HS-27A (cell line): Measurements from ENCODE around the gene BMP7.

Experiments used
- DNase-seq: peaks from one replicate; pipeline ENCODE4 v3.0.0-alpha.2; 2012; ENCODE audit warnings: low read depth, missing footprints

Gene BMP7

GRCh38 chr20:57225830-57226229 lies 40.6 kb downstream of the BMP7 start:
- DNase-seq = no peak

GRCh38 chr20:57225197-57225733 lies 41.2 kb downstream of the BMP7 start:
- DNase-seq = no peak

- no peak for DNase-seq
Measured at GRCh38 chr20:57224641-57225138, 41.8 kb downstream of the BMP7 start.

DNA sequence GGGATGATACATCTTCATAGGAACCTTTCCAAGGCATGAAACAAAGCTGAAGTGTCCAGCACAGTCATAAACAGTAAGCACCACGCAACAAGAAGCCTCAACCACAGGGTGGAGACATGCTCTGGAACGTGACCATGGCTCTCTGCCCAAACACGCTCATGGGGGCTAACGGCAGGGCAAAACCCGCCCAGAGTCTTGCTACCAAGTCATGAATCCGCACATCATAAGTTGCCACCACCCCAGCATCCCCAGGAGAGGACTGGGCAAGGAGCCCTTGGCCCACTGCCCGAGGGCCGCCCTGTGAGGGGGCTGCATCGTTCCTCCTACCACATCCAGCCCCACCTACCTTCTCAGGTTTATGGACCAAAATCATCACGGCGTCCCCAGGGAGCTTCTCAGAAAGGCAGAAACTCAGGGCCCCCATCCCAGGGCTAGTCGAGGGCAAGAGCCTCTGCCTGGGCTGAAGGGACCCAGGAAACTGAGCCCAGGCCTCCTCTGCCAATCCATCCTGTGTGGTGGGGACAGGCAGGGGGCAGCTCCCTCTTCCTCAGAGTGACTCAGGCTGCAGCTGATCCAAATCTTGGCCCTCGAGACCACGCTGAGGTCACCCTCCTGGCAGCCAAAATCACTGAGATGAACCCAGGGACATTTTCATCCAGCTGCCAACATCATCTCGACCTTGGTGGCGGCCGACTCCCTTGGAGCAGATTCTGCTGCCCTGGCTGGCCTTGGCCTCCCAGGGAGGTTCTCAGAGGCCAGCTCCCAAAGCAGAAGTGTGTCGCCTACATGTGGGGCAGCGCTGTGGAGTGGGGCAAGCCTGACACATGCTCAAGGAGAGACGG lies 42.6 kb downstream of the BMP7 start:
- no peak for DNase-seq

DNA sequence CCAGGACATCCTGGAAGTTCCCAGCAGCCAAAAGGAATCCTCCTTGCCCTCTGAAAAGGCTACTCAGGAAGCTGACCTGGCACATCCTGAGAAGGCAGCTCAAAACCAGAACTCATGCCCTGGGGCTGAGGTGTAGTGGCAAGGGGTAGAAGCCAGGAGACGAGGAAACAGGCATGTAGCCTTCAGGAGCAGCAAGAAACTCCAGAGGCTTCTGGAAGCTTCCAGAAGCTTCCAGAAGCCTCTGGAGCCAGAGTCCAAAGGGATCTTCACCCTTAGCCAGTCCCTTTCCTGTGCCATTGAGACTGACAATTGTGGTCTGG lies 43.9 kb downstream of the BMP7 start:
- DNase-seq = no peak

- DNase-seq = no peak
Measured at GRCh38 chr20:57221916-57222630, 44.4 kb downstream of the BMP7 start.

- no peak for DNase-seq
Measured at GRCh38 chr20:57220337-57221145, 45.9 kb downstream of the BMP7 start.

- no peak for DNase-seq
Measured at GRCh38 chr20:57219071-57219677, 47.3 kb downstream of the BMP7 start.

DNA sequence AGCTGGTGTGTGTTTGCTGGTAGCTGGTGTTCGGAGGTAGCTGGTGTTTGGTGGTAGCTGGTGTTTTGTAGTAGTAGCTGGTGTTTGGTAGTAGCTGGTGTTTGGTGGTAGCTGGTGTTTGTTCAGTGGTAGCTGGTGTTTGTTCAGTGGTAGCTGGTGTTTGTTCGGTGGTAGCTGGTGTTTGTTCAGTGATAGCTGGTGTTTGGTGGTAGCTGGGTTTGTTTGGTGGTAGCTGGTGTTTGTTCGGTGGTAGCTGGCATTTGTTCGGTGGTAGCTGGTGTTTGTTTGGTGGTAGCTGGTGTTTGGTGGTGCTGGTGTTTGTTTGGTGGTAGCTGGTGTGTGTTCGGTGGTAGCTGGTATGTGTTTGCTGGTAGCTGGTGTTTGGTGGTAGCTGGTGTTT lies 48.0 kb downstream of the BMP7 start:
- no peak for DNase-seq

- DNase-seq = no peak
Measured at GRCh38 chr20:57217802-57218201, 48.6 kb downstream of the BMP7 start.

- no peak for DNase-seq
Measured at GRCh38 chr20:57216669-57217068, 49.8 kb downstream of the BMP7 start.

DNA sequence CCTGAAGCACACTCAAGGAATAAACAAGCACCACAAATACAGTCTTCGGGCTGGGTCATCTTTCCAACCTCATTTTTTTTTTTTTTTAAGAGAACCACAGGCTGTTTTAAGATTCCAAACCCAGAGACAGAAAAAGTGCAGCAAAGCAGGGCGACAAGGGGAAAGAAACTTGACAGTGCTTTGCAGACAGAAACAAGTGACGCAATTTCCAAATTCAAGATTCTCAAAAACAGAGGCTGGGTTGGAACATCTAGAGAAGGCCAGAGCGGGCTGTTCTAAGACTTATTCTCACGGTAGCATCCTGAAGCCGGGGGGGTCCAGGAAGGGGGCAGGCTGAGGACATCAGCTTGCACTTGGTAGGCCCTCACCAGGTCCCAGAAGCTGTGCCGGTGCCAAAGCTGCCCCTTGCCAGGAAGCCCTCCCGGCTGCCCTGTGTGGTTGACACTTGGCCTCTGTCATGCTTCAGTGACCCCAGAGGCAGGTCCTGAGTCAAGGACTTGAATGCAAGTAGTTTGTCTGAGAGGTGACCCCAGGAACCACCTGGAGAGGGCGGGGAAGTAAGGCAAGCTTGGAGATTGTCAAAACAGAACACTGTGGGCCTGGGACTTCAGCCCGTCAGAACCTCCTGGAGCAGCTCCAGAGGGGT lies 50.5 kb downstream of the BMP7 start:
- DNase-seq = no peak

DNA sequence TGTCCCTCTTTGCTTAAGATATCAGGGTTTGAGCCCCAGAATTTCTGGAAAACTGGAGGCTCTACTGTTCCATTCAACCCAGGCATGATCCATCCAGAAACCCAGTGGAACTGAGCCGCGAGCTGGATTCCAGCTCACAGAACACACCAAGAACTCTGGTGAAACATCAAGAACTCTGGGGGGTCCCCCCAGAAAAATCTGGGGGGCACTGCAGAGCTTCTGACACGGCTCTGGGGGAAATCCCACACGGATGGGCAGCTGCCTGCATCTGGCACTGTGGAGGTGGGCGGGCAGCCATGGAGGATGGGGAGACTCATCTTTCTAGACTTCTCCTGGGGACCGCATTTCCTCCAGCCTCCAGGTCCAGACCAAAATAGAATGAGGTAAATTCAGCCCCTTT lies 51.0 kb downstream of the BMP7 start:
- DNase-seq = no peak

DNA sequence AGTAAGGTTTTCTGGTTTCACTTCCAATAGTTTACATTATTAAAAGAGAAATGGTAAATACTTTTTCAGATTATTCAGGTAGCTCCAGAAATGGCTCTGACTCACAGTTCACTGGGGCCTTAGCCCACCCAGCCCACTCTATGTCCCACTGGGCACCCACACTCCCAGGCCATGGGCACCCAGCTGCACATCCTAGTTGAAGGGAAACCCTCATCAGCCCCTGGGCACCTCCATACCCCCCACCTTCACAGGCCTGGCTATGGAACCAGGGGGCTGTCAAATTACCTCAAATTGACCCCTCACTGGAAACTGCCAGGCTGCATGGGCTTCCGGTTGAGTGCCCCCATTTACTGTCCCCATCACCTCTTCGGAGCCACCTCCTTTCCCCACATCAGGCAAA lies 51.5 kb downstream of the BMP7 start:
- DNase-seq = no peak

DNA sequence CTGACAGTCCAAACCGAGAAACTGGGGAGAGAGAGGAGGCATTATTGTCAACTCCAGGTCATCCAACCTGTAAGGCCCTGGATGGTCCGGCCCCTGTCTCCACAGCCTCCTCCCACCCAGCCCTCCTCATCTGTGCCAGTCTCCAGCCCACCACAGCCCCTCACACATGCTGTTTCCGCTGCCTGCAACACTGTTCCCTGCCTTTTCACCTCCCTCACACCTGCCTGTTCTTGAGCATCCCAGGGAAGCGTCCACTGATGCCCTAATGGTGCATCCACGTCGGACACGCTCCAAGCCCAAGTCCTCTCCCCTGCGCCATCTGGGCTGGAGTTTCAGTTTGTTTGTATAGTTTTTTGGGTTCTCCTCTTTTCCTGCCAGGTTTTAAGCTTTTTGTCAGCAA lies 52.0 kb downstream of the BMP7 start:
- no peak for DNase-seq

GRCh38 chr20:57213924-57214323 lies 52.5 kb downstream of the BMP7 start:
- DNase-seq = no peak

DNA sequence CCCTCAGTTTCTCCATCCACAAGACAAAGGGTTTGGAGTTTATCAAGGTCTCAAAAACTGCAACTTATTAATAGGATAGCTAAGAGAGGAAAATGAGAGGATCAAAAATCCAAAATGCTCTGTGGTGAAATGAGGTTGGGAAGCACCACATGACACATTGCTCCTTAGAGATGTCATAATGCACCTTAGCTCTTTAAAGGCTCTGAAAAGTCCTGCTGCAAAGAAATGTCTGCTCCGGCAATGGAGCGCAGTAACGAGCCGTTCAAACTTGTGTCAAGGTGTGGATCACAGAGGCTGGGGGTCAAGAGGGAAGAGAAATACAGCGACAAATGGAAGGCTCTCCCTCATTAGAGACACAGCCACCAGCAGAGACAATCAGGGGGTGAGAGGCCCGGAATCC lies 53.1 kb downstream of the BMP7 start:
- DNase-seq = no peak

DNA sequence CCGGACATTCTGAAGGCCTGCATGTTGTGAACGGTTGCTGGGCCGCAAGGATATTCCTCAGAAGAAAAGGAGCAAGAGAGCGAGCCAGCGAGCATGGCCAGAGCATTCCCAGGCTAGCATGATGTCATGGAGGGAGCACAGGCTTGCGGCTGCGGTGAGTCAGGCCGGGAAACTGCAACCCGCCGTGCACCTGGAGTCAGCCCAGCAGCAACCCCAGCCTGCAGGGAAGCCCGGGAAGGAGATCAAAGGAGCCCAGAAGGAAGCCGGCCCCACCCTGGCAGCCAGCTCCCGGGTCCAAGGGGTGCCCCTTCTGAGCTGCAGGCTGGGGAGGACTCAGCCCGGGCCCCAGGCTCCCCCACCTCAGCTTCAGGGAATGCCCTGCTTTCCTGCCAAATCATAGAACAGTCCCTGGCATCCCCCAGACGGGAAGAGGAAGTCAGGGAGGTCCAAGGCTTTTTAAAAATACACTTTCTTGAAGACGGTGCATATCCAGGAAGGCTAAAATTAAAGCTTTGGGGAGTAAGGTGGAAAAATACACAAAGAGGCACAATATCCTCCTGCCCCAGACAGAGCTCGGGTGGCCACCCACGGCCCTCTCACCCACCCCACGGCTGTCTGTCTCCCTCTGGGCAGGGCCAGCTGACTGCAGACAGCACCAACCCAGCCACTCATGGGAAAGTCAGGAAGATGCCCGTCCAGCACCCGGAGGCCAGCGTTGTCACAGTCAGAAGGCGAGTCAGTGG lies 53.7 kb downstream of the BMP7 start:
- no peak for DNase-seq

- no peak for DNase-seq
Measured at GRCh38 chr20:57211908-57212533, 54.4 kb downstream of the BMP7 start.

GRCh38 chr20:57211406-57211805 lies 55.0 kb downstream of the BMP7 start:
- DNase-seq = no peak
